ENCODE measurements around the gene IFRD2. TPM values are rescaled to one million over a fixed set of nuclear protein-coding genes. Genes with fewer than 3 reads are reported as not detected.

IFRD2 gene
- total and polyA plus RNA-seq, 2 of the 8 experiments (the other 6 are each of a cell fraction or from before 2014, with no cell fraction given), result 76.7 to 88.8 TPM

DNA sequence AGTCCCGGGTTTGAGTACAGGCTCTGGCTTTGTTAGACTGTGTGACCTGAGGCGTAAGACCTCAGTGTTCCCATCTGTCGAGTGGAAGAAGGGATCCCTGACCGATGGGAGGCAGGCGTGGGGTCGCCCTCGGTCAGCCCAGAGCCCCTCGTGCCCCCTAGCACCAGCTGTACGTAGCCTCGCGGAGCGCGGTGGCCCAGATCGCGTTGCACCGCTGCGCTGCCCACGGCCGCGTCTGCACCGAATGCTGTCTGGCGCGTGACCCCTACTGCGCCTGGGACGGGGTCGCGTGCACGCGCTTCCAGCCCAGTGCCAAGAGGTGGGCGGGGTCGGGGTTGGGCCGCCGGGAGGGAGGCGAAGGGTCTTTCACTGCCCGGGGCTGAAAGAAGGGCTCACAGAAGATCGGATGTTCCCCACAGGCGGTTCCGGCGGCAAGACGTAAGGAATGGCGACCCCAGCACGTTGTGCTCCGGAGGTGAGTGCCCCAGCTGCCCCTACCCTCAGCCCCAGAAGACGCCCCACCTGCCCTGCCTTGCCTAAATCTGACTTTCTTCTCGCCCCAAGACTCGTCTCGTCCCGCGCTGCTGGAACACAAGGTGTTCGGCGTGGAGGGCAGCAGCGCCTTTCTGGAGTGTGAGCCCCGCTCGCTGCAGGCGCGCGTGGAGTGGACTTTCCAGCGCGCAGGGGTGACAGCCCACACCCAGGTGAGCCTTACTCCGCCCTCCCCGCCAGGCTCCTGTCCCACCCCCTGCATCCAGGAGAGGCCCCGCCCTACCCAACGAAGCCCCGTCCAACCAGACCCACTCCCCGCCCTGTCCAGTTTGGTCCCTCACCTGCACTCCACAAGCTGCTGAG, 16.9 kb downstream of the IFRD2 start:
- Histone ChIP-seq H2BK5ac (ENCODE audit: low read depth, low read length) (0 out of 2 replicates have a peak overlapping the region, but pooled peaks have one; percentile 30), H4K91ac (replicated peaks; ENCODE audit: insufficient read length, low read length) (peak overlapping the region; percentile 90), H3K36me3 (ENCODE audit: control insufficient read depth in 2 of 4, insufficient read depth in 4 of 4, low read length in 3 of 4) (no peaks in the 10 kb centered on the region), H4K8ac (ENCODE audit: extremely low read depth, insufficient read depth, low read length) (peak overlapping the region; percentile 70), H3K56ac (replicated peaks; ENCODE audit: insufficient read length, low read depth, low read length) (no peak overlapping the region), H3K14ac (ENCODE audit: insufficient read length) (no peak overlapping the region), H3K23ac (ENCODE audit: insufficient read length) (no peak overlapping the region), H3K9ac (replicated peaks in 1 of 4; ENCODE audit: extremely low read depth in 1 of 4, low read depth in 3 of 4, low read length in 3 of 4) (peak overlapping the region in 2 of 4 experiments; percentile 13 to 21; a peak in 2 of 7 replicates), H3K79me1 (ENCODE audit: low read depth, low read length) (no peaks in the 10 kb centered on the region), H3K23me2 (ENCODE audit: low read depth, low read length) (peaks cover 2% of the 10 kb centered on the region; the same call in 1 of the 2 replicates), H3K27ac (ENCODE audit: low read depth, low read length) (no peak overlapping the region), H3K4me3 (ENCODE audit: extremely low read depth in 1 of 4, insufficient read depth in 2 of 4, low read depth in 3 of 4, low read length in 4 of 4) (peak overlapping the region; percentile 20 to 61 (median 37)), H3K18ac (ENCODE audit: extremely low read depth, low read length) (peak overlapping the region; percentile 32), H3K4me2 (ENCODE audit: insufficient read depth in 1 of 2, low read depth in 2 of 2, low read length in 2 of 2) (peak overlapping the region; percentile 53 to 86), H2BK12ac (ENCODE audit: low read depth, low read length) (0 out of 2 replicates have a peak overlapping the region, but pooled peaks have one; percentile 81), H3K9me3 (ENCODE audit: insufficient read depth in 2 of 2, low read depth in 1 of 2, low read length in 1 of 2) (no peaks in the 10 kb centered on the region; a peak in 1 of 4 replicates), H2BK20ac (ENCODE audit: low read length) (no peak overlapping the region), H4K20me1 (replicated peaks in 1 of 2; ENCODE audit: control insufficient read depth in 1 of 2, insufficient read depth in 2 of 2, low read length in 2 of 2) (no peaks in the 10 kb centered on the region), H2BK120ac (replicated peaks; ENCODE audit: low read depth, low read length) (no peak overlapping the region), H3K4ac (replicated peaks; ENCODE audit: insufficient read length, low read depth, low read length) (peak overlapping the region; percentile 74), H2AFZ (ENCODE audit: low read length) (no peak overlapping the region), H4K5ac (ENCODE audit: insufficient read length, low read depth, low read length) (no peak overlapping the region), H3K79me2 (ENCODE audit: control insufficient read depth in 1 of 2, insufficient read depth in 2 of 2, low read length in 2 of 2) (no peaks in the 10 kb centered on the region), H3K4me1 (replicated peaks in 1 of 4; ENCODE audit: control insufficient read depth in 3 of 4, insufficient read depth in 4 of 4, low read length in 3 of 4) (peaks cover 0 to 13% (median 10%) of the 10 kb centered on the region in 4 experiments; a peak in 5 of 7 replicates), H2BK15ac (ENCODE audit: low read length) (no peak overlapping the region; the same call in 1 of the 2 replicates), H3K27me3 (replicated peaks in 1 of 4; ENCODE audit: control insufficient read depth in 3 of 4, extremely low read depth in 1 of 4, insufficient read depth in 3 of 4, low read length in 3 of 4) (peaks cover 27 to 54% (median 43%) of the 10 kb centered on the region in 4 experiments), H2AK5ac (ENCODE audit: low read depth, low read length) (no peak overlapping the region)
- DNase-seq (ENCODE audit: low read depth in 1 of 2, low spot score in 2 of 2) (peak in 1 of 2 experiments; percentile 80), FAIRE-seq (no peak)
- ChIA-PET POLR2A (ENCODE audit: partially characterized antibody) (interaction anchor here (0.6 to 9.6 kb wide), 18 partner anchors 7 to 748 kb away, joined by 3 to 122 read pairs (median 4); partner anchors contain the start of gene IFRD2), CTCF (ENCODE audit: partially characterized antibody) (interaction anchor here (0.6 to 53.5 kb wide), 24 partner anchors 9 to 483 kb away, joined by 3 to 2149 read pairs (median 4); partner anchors contain the start of genes GNAI2, GNAT1, HYAL2 and IFRD2)
- 17% methylated on average over 54 of the region's 65 CpGs; no CpG with 5 or more reads in 1 of the 2 experiments for WGBS, 2 experiments (ENCODE audit: extremely low coverage in 1 of 2, insufficient coverage in 1 of 2, insufficient read length in 1 of 2, insufficient replicate concordance in 2 of 2, low coverage in 1 of 2, low lambda C conversion rate in 2 of 2, missing lambda C conversion rate in 1 of 2)
- no peak for TF ChIP-seq HDAC6 (IDR thresholded peaks at IDR 0.05; ENCODE audit: low read depth, low read length)
- TF ChIP-seq, protein P1, sequence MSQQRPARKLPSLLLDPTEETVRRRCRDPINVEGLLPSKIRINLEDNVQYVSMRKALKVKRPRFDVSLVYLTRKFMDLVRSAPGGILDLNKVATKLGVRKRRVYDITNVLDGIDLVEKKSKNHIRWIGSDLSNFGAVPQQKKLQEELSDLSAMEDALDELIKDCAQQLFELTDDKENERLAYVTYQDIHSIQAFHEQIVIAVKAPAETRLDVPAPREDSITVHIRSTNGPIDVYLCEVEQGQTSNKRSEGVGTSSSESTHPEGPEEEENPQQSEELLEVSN (IDR thresholded peaks at IDR 0.05), result peak; percentile 29; the same call in 1 of the 2 replicates
- 0 out of 2 replicates have a peak, but pooled peaks have one; percentile 37 for TF ChIP-seq RBBP5 (IDR thresholded peaks at IDR 0.05; ENCODE audit: borderline replicate concordance, low read depth, low read length)
- 0 out of 3 replicates have a peak, but pooled peaks of 1 of the 2 experiments have one; percentile 18 for TF ChIP-seq POLR2A (IDR thresholded peaks at IDR 0.05; ENCODE audit: control extremely low read depth in 1 of 2, low read depth in 2 of 2, low read length in 2 of 2)
- TF ChIP-seq, protein P2, sequence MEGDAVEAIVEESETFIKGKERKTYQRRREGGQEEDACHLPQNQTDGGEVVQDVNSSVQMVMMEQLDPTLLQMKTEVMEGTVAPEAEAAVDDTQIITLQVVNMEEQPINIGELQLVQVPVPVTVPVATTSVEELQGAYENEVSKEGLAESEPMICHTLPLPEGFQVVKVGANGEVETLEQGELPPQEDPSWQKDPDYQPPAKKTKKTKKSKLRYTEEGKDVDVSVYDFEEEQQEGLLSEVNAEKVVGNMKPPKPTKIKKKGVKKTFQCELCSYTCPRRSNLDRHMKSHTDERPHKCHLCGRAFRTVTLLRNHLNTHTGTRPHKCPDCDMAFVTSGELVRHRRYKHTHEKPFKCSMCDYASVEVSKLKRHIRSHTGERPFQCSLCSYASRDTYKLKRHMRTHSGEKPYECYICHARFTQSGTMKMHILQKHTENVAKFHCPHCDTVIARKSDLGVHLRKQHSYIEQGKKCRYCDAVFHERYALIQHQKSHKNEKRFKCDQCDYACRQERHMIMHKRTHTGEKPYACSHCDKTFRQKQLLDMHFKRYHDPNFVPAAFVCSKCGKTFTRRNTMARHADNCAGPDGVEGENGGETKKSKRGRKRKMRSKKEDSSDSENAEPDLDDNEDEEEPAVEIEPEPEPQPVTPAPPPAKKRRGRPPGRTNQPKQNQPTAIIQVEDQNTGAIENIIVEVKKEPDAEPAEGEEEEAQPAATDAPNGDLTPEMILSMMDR (IDR thresholded peaks at IDR 0.05; ENCODE audit: control extremely low read depth in 1 of 3, insufficient read depth in 1 of 3, low read depth in 1 of 3, low read length in 3 of 3), result no peak
- TF ChIP-seq KDM4A (IDR thresholded peaks at IDR 0.05; ENCODE audit: low read depth, low read length, severe bottlenecking), result peak; percentile 40
- no peak for TF ChIP-seq POU5F1 (IDR thresholded peaks at IDR 0.05; ENCODE audit: low read depth, low read length)

All from H1 (cell line).